HG02642 (cell line): ENCODE results near the gene LIN37.
A peak's percentile ranks its signal among the peaks of the same experiment; 100 is the strongest.
"Not testable (repeated sequence)": the region's sequence is repeated elsewhere in the genome, so short reads cannot be mapped to it uniquely, and the experiment has no call there.

ENCODE experiments used
- ATAC-seq: cut with Tn5 transposase; IDR thresholded peaks from one replicate; pipeline ENCODE4 v1.9.1; 2021; ENCODE audit warnings: mild to moderate bottlenecking; ENCODE audit not compliant: unreplicated experiment, poor library complexity

LIN37 gene

GRCh38 chr19:35772362-35772761, 24.0 kb downstream of the LIN37 start:
- not testable (repeated sequence) for ATAC-seq

- ATAC-seq: no peak
These were observed 24.8 kb downstream of the LIN37 start for GRCh38 chr19:35773020-35773806.

- no peak for ATAC-seq
These were observed 26.1 kb downstream of the LIN37 start for GRCh38 chr19:35774274-35775045.

- no peak for ATAC-seq
These were observed 26.6 kb downstream of the LIN37 start for GRCh38 chr19:35775046-35775297.

DNA sequence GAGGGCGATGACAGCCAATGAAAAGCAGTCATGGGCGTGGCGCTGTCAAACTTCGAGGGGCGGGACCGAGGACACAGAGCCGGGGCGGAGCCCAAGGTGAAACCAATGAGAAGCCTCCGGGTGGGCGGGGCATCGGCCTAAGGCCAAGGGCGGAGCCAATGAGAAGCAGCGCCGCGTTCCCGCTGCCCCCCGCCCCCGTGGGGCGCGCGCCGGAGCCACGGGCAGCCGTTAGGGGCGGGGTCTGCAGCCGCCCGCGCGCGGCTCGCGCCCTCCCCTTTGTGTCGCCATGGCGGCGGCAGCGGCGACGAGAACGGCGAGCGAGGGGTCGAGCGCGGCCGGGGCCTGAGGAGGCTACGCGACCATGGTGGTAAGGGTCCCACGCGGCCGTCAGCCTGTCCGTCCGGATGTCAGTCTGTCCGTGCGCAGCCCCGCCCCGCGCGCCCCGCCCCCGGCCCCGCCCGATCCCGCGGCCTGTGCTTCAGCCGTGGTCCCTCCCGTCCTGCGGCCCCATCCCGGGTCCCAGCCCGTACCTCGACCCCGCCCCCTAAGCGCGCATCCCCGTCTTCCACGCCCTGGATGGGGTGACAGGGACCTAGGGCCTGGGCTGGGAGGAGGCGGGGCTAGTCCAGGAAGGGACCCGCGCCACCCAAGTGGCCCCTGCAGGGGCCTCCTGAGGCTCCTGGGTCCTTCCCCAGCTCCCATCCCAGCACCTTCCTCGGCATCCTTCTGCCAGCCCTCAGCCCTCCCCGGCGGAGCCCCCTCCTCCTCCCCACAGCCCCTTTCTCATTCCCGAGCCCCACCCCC, 27.1 kb downstream of the LIN37 start, which contains the start of gene ARHGAP33:
Gene ARHGAP33 (plus strand): TSS at position 267 of the 804 bp plus-strand sequence. CDS start 95 bp downstream, at position 362.
- peak; percentile 92 for ATAC-seq

DNA sequence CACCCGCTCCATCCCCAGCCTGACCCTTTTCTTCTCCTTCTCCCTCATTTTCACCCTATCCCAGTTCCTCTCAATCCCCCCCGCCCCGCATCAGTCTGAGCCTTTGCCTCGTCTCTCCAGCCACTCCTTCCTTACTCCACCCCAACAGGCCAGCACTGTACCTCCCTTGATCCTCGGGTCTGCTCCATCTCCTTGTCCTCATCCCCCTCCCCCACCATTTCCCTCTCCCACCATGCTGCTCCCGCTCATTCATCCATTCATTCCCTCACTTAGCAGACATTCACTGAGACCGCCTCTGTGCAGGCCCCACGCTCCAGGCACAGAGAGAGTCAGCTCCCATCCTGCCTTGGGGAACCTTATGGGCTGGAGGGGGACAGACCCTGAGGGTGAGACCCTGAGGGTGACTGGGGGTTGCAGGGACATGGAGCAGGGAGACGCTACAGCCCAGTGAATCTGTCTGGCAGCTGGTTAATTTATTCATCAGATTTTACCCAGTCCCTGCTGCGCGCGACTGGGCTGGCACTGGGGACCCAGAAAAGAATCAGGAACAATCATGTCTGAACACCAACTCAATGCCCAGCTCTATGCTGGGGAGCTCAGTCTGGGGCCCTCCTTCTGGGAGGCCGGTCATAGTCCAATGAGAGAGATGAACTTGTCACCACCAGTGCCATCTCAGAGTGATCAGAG, 27.9 kb downstream of the LIN37 start:
- no peak for ATAC-seq

- ATAC-seq: no peak
These were observed 28.9 kb downstream of the LIN37 start for GRCh38 chr19:35777086-35777841.

DNA sequence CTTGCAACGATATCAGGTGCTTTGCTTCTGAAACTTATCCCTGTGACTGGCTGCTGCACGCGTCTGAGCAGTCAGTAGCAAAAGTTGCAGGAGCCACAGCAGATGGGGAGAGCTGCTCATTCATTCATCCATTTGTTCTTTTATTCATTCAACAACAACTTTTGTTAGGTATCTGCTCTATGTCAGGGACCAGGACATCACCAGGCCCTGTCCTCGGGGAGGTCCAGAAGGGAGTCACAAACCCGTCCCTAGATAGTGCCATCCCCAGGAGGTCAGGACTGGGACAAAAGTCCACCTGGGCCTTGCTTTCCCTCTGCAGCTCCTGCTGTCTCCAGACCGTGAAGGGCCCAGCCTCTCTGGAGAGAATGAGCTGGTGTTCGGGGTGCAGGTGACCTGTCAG, 29.6 kb downstream of the LIN37 start:
- ATAC-seq: no peak

- no peak for ATAC-seq
These were observed 30.7 kb downstream of the LIN37 start for GRCh38 chr19:35779033-35779432.

DNA sequence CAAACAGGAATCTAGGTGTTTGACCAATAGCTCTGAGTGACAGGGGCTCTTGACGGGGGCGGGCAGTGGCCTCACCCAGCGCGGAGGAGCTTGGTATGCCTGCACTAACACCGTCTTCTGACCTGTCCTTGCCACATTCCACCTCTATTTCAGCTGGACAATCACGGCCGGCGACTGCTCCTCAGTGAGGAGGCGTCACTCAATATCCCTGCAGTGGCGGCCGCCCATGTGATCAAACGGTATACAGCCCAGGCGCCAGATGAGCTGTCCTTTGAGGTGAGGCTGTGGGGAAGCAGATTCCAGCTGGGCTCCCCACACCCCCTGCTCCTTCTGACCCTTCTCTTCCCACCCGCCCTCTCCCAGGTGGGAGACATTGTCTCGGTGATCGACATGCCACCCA, 31.7 kb downstream of the LIN37 start:
- ATAC-seq: no peak

DNA sequence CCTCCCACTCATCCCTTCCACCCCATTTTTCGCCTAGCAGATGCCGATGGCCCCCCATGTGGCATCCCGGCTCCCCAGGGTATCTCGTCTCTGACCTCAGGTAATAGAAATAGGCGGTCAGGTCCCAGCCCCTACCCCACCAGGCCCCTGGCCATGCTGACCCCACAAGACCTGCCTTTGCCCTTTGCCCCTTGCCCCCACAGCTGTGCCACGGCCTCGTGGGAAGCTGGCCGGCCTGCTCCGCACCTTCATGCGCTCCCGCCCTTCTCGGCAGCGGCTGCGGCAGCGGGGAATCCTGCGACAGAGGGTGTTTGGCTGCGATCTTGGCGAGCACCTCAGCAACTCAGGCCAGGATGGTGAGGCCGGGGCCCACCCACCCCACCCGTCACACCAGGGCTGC, 32.3 kb downstream of the LIN37 start:
- no peak for ATAC-seq

DNA sequence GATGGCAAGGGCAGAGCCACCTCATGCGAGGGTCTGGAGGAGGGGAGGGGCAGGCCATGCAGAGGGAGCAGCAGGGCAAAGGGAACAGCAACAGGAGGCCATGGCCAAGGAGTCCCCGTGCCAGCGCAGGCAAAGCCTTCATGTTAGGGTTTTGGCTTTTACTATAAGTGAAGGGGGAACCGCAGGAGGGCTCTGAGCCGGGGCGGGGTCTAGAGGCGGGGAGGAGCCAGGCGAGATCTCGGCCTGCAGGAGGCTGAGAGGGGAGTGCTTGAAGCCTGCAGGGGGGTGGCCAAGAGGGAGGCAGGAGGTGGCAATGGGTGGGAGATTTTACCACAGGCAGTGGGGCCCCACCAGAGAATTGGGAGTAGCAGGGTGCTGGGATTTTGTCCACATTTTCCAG, 33.3 kb downstream of the LIN37 start:
- no peak for ATAC-seq

DNA sequence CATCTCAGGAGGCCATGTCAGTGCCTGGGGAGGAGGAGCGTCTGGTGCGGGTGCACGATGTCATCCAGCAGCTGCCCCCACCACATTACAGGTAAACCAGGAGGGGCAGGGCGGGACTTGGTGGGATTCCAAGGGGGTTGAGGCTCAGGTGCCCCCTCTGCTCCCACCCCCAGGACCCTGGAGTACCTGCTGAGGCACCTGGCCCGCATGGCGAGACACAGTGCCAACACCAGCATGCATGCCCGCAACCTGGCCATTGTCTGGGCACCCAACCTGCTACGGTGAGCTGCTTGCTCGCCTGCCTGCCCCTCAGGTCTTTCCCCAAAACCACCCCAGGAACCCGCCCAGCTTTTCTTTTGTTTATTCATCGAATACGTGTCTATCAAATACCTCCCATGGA, 34.2 kb downstream of the LIN37 start:
- no peak for ATAC-seq

DNA sequence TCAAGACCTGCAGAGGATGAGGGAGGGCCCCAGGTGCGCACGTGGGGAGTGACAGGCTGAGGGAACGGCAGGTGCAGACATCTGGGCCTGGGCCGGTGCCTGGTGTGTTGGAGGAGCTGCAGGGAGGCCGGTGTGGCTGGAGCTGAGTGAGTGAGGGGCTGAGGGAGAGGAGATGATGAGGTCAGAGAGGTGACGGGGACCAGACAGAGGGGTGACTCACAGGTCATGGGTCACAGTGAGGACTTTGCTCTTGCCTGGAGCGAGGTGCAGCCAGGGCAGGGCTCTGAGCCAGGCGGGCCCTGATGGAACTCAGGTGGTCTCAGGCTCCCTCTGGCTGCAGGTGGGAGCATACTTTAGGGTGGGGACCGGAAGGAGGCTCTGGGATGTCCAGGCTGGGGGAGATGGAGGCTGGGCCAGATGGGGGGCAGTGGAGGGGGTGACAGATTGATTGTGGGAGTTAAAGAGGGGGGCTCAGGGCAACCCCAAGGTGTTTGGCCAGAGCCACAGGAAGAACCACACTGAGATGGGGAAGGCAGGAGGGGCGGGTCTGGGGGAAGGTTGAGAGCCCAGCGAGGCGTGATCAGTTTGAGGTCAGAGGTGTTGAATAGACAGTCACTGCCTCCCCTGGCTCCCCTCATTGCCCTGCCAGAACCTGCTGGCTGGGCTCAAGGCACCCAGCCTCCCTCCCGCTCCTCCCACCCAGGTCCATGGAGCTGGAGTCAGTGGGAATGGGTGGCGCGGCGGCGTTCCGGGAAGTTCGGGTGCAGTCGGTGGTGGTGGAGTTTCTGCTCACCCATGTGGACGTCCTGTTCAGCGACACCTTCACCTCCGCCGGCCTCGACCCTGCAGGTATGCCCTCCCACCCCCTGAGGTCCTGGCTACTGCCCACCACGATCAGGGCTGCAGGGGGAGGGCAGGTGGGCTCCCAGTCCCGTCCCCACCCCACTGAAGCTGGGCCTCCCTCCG, 35.4 kb downstream of the LIN37 start:
- no peak for ATAC-seq

DNA sequence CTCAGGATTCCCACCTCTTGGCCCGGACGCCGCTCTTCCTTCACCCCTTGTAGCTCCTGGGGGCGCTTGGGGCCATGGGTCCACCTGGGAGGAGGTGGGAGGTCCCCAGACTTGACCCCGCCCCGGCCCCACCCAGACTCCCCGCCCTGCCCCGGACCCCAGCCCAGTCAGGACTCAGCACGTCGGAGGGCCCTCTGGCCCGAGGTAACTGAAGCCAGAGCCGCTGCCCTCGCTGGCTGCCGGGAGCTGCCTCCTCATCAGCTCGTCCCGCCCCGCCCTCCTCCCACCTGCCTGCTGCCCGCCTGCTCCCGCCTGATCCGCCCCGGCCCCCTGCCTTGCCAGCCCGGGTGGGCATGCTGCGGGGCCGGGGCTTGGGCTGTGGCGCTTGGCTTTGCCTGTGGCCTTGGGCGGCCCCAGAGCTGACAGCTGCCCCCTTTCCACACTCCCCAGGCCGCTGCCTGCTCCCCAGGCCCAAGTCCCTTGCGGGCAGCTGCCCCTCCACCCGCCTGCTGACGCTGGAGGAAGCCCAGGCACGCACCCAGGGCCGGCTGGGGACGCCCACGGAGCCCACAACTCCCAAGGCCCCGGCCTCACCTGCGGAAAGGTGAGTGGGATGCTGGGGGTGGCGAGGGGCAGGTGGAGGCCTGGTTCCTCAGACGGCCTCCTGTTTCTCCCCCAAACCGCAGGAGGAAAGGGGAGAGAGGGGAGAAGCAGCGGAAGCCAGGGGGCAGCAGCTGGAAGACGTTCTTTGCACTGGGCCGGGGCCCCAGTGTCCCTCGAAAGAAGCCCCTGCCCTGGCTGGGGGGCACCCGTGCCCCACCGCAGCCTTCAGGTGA, 36.3 kb downstream of the LIN37 start:
- no peak for ATAC-seq

GRCh38 chr19:35785339-35785627, 36.9 kb downstream of the LIN37 start:
- ATAC-seq: no peak

DNA sequence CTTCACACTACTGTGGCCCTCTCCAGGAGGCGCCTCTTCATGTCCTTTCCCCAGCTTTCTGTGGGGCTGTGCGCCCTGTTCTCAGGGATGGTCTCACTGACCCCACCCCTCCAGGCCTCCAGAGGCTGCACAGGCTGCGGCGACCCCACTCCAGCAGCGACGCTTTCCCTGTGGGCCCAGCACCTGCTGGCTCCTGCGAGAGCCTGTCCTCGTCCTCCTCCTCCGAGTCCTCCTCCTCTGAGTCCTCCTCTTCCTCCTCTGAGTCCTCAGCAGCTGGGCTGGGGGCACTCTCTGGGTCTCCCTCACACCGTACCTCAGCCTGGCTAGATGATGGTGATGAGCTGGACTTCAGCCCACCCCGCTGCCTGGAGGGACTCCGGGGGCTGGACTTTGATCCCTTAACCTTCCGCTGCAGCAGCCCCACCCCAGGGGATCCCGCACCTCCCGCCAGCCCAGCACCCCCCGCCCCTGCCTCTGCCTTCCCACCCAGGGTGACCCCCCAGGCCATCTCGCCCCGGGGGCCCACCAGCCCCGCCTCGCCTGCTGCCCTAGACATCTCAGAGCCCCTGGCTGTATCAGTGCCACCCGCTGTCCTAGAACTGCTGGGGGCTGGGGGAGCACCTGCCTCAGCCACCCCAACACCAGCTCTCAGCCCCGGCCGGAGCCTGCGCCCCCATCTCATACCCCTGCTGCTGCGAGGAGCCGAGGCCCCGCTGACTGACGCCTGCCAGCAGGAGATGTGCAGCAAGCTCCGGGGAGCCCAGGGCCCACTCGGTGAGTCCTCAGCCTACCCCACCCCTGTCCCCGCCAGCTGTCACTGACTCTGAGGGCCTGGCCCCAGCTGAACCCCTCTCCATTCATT, 38.2 kb downstream of the LIN37 start:
- no peak for ATAC-seq
